Neural cell (in vitro differentiated cells): ENCODE data around the gene CNIH1. TPM values are rescaled to one million over a fixed set of nuclear protein-coding genes. Genes with fewer than 3 reads are reported as not detected.

Experiments
- H2AFZ ChIP-seq: fragments of 200-600, 300-800 bp; sonication (generic), shearing (Covaris generic); 2 replicates; pipeline ENCODE4 v1.6.0; 2014; ENCODE audit warnings: low read depth, mild to moderate bottlenecking, antibody characterized with exemption, low read length, moderate library complexity
- H3F3A ChIP-seq: fragments of 200-600 bp; shearing (Covaris generic); 2 replicates; pipeline ENCODE4 v1.6.1; 2016; ENCODE audit warnings: mild to moderate bottlenecking, moderate library complexity, mixed read lengths, antibody characterized with exemption, low read length; ENCODE audit not compliant: insufficient read depth, poor library complexity, severe bottlenecking
- H3K27ac ChIP-seq: fragments of 200-600, 300-800 bp; sonication (generic), shearing (Covaris generic); 2 replicates; pipeline ENCODE4 v1.5.1; 2014; ENCODE audit warnings: mild to moderate bottlenecking, low read length, moderate library complexity
- H3K27me3 ChIP-seq: fragments of 300-800, 200-600 bp; sonication (generic), shearing (Covaris generic); 2 replicates; pipeline ENCODE4 v1.6.0; 2014; ENCODE audit warnings: mild to moderate bottlenecking, low read depth, low read length, moderate library complexity; ENCODE audit not compliant: insufficient read depth
- H3K36me3 ChIP-seq: fragments of 300-800, 200-600 bp; sonication (generic), shearing (Covaris generic); 2 replicates; pipeline ENCODE4 v1.5.1; 2014; ENCODE audit warnings: mild to moderate bottlenecking, antibody characterized with exemption, low read length, moderate library complexity; ENCODE audit not compliant: insufficient read depth
- H3K4me2 ChIP-seq: fragments of 300-800, 200-600 bp; sonication (generic), shearing (Covaris generic); 2 replicates; pipeline ENCODE4 v1.6.0; 2014; ENCODE audit warnings: mild to moderate bottlenecking, low read length
- H3K4me3 ChIP-seq: fragments of 300-800, 200-600 bp; sonication (generic), shearing (Covaris generic); 2 replicates; pipeline ENCODE4 v1.5.1; 2014; ENCODE audit warnings: mild to moderate bottlenecking, low read length, moderate library complexity
- H3K79me2 ChIP-seq: fragments of 200-600 bp; shearing (Covaris generic); replicated peaks from 2 replicates; pipeline ENCODE4 v1.6.0; 2014; ENCODE audit warnings: mild to moderate bottlenecking, low read length, moderate library complexity; ENCODE audit not compliant: insufficient read depth
- H3K9ac ChIP-seq: fragments of 300-800, 200-600 bp; sonication (generic), shearing (Covaris generic); 2 replicates; pipeline ENCODE4 v1.6.1; 2016; ENCODE audit warnings: mild to moderate bottlenecking, low read length, mixed read lengths
- H3K9me2 ChIP-seq: fragments of 200-600 bp; shearing (Covaris generic); 2 replicates; pipeline ENCODE4 v1.6.1; 2016; ENCODE audit warnings: mild to moderate bottlenecking, low read length, mixed read lengths; ENCODE audit not compliant: insufficient read depth
- H3K9me3 ChIP-seq: fragments of 200-600, 300-800 bp; sonication (generic), shearing (Covaris generic); 2 replicates; pipeline ENCODE4 v1.6.1; 2016; ENCODE audit warnings: mild to moderate bottlenecking, mixed run types, low read length, moderate library complexity, mixed read lengths
- H4K20me1 ChIP-seq: fragments of 200-600 bp; shearing (Covaris generic); 2 replicates; pipeline ENCODE4 v1.6.1; 2016; ENCODE audit warnings: mild to moderate bottlenecking, mixed run types; ENCODE audit not compliant: insufficient read depth
- CTCF ChIP-seq: fragments of 450-650 bp; IDR thresholded peaks from 2 replicates; pipeline ENCODE4 v1.5.1; 2014; ENCODE audit warnings: antibody characterized with exemption, mild to moderate bottlenecking, moderate library complexity; ENCODE audit not compliant: poor library complexity, severe bottlenecking
- EP300 ChIP-seq: fragments of 450-650 bp; conservative IDR thresholded peaks from 2 replicates; pipeline ENCODE4 v1.6.1; 2014; ENCODE audit warnings: antibody characterized with exemption, mild to moderate bottlenecking, moderate library complexity; ENCODE audit not compliant: poor library complexity, severe bottlenecking
- EZH2 ChIP-seq: fragments of 200-600, 300-800 bp; shearing (Covaris generic), sonication (generic); IDR thresholded peaks from 2 replicates; pipeline ENCODE4 v1.6.1; 2014; ENCODE audit warnings: antibody characterized with exemption, low read length, borderline replicate concordance, mild to moderate bottlenecking; ENCODE audit not compliant: insufficient read depth, poor library complexity, severe bottlenecking
- MXI1 ChIP-seq: fragments of 450-650 bp; conservative IDR thresholded peaks from 2 replicates; pipeline ENCODE4 v1.6.1; 2014; ENCODE audit warnings: antibody characterized with exemption, mild to moderate bottlenecking; ENCODE audit not compliant: poor library complexity, severe bottlenecking
- POLR2AphosphoS5 ChIP-seq: IDR thresholded peaks from 2 replicates; pipeline ENCODE4 v1.6.1; 2012
- RAD21 ChIP-seq: fragments of 450-650 bp; conservative IDR thresholded peaks from 2 replicates; pipeline ENCODE4 v1.6.1; 2014; ENCODE audit warnings: antibody characterized with exemption, mild to moderate bottlenecking, moderate library complexity
- REST ChIP-seq: IDR thresholded peaks from 2 replicates; pipeline ENCODE4 v1.6.1; 2012; ENCODE audit warnings: borderline replicate concordance
- TAF1 ChIP-seq: IDR thresholded peaks from 2 replicates; pipeline ENCODE4 v1.6.1; 2012; ENCODE audit warnings: low read depth
- polyA plus RNA-seq: library from polyadenylated mRNA; depleted of rRNA; stranded (reverse); fragments of >200 nt; gene quantifications from 2 replicates; pipeline ENCODE4 v1.2.3, GENCODE V29; 2014

The CNIH1 gene
- polyA plus RNA-seq, 1 donor from 2014 or later: 125 TPM

GRCh38 chr14:54472315-54472714, 31.1 kb upstream of the CNIH1 start:
- no peak for TF ChIP-seq RAD21
- no peak for TF ChIP-seq POLR2AphosphoS5
- TF ChIP-seq TAF1: no peak
- no peak for TF ChIP-seq MXI1
- TF ChIP-seq CTCF: no peak
- TF ChIP-seq REST: no peak
- no peak for TF ChIP-seq EZH2
- no peak for TF ChIP-seq EP300

GRCh38 chr14:54471641-54472040, 30.5 kb upstream of the CNIH1 start:
- no peaks in the 10 kb centered on the region for H3K36me3 ChIP-seq
- no peak overlapping the region for H3K9ac ChIP-seq
- H3K9me2 ChIP-seq: no peaks in the 10 kb centered on the region
- no peaks in the 10 kb centered on the region for H3K9me3 ChIP-seq
- H4K20me1 ChIP-seq: no peaks in the 10 kb centered on the region
- no peak overlapping the region for H3K4me3 ChIP-seq
- H3K27me3 ChIP-seq: no peaks in the 10 kb centered on the region
- no peaks in the 10 kb centered on the region for H3K79me2 ChIP-seq
- TF ChIP-seq TAF1 (no peak), POLR2AphosphoS5 (no peak), RAD21 (no peak), CTCF (no peak)
- no peaks in the 10 kb centered on the region for H3F3A ChIP-seq
- no peak overlapping the region for H3K4me2 ChIP-seq
- no peak overlapping the region for H3K27ac ChIP-seq
- no peak overlapping the region for H2AFZ ChIP-seq

More at GRCh38 chr14:54472315-54472714, 31.1 kb upstream of the CNIH1 start:
- H3K9me3 ChIP-seq: no peaks in the 10 kb centered on the region
- no peaks in the 10 kb centered on the region for H4K20me1 ChIP-seq
- no peak overlapping the region for H3K9ac ChIP-seq
- H2AFZ ChIP-seq: no peak overlapping the region
- H3K79me2 ChIP-seq: no peaks in the 10 kb centered on the region
- no peak overlapping the region for H3K4me3 ChIP-seq
- H3K4me2 ChIP-seq: no peak overlapping the region
- no peaks in the 10 kb centered on the region for H3K36me3 ChIP-seq
- no peaks in the 10 kb centered on the region for H3K27me3 ChIP-seq
- no peaks in the 10 kb centered on the region for H3K9me2 ChIP-seq
- H3K27ac ChIP-seq: no peak overlapping the region
- H3F3A ChIP-seq: no peaks in the 10 kb centered on the region
